Skin epidermis (tissue), 12 donors: Measurements from ENCODE around the gene PDK1.

ENCODE experiments used
- H3K27ac ChIP-seq, 21 experiments: fragments of 200-600 bp; sonication (generic) in 11 of 21; one replicate each; pipeline ENCODE4 v1.5.0; 2020; ENCODE audit warnings: mild to moderate bottlenecking in 3 of 21, inconsistent platforms in 2 of 21, moderate library complexity in 2 of 21
- H3K4me3 ChIP-seq, 7 experiments: fragments of 200-600 bp; sonication (generic) in 2 of 7; one replicate each; pipeline ENCODE4 v1.5.0; 2020; ENCODE audit warnings: inconsistent platforms in 2 of 7, mild to moderate bottlenecking in 2 of 7, moderate library complexity in 1 of 7

Gene PDK1

DNA sequence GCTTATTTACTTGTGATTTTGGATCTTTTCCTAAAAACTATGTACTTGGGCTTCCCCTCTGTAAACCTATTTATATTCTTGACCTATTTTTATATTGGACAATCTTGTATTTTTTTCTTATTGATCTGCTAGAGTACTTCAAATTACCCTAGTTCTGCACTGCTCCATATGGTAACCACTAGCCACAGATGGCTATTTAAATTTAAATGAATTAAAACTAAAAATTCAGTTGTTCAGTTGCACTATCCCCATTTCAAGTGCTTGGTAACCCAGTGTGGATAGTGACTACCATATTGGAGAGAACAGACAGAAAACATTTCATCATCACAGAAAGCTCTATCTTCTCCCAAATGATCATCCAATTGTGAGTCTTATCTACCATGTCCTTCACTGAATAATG lies 74.3 kb downstream of the PDK1 start:
- H3K27ac ChIP-seq = no peak overlapping the region
- H3K4me3 ChIP-seq = no peak overlapping the region

GRCh38 chr2:172634477-172634876 lies 78.6 kb downstream of the PDK1 start:
- Histone ChIP-seq H3K4me3 (no peak overlapping the region), H3K27ac (no peak overlapping the region)

DNA sequence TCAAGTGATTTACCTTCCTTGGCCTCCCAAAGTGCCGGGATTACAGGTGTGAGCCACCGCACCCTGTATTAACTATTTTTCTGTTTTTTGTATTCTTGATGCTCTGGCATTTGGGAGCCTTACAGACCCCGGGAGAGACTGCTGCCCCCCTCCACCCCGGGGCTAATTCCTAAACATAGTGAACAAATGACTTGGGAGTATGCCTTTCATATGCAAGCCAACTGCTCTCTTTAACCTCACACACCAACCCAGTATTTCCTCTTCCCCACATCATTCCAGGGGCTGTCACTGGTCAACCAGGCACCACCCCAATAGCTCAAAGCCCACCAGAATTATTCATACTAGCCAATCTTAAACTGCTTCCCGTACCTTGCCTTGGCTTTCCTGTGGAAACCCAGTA lies 79.7 kb downstream of the PDK1 start:
- Histone ChIP-seq H3K27ac (no peak overlapping the region), H3K4me3 (no peak overlapping the region)

DNA sequence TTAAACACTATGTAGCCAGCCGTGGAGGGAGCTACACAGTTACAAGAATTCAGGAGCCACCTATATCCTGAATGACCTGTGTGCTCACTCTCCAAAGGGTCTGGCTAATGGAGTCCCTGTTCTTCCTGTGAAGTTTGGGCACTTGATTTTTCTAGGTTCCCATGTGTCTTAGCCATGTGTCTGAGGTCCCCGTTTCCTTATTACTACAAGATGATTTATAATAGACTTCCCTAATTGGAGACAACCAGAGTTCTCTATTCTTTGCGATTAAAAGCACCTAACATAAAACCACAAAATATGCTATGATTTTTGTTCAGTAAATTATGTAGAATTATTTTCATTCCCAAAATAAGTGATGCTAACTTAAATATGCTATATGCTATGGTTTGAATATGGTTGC lies 83.4 kb downstream of the PDK1 start:
- no peak overlapping the region for H3K4me3 ChIP-seq
- no peak overlapping the region for H3K27ac ChIP-seq

DNA sequence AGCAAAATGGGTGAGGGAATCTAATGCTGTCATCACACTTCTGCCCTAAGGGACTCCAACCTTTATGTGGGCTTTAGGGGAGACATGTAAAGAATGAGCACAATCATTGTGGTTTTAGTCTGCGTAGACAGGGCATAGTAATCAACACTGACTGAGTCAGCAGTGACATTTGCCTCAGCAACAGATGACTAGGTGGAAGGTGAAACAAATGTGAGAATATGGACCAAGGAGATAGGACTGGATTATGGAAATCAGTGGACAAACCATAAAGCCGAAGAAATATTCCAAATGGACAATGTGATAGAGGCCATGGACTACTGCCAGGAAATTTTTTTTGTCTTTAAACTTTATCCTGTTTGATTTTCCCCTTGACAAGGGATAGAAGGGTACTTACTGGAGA lies 83.9 kb downstream of the PDK1 start:
- Histone ChIP-seq H3K4me3 (no peak overlapping the region), H3K27ac (no peak overlapping the region)

DNA sequence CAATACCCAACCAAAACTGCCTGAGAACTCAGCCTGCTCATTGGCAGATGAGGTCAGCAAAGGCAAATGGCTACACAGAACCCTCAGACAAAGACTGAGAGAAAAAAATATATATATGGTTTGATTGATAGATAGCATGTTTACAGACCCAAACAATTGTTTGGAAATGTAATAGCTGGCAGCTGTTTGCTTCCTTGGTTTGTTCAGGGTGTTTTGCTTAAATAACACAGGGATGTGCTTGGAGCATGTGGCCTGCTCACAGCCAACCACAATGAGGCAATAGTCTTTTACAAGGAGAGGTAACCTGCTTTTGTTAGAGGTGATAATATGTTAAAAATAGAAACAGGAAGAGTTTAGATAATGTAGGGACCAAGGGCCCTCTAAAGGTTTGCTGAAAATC lies 84.5 kb downstream of the PDK1 start:
- Histone ChIP-seq H3K4me3 (no peak overlapping the region), H3K27ac (no peak overlapping the region)

- Histone ChIP-seq H3K4me3 (no peak overlapping the region), H3K27ac (no peak overlapping the region)
Measured at GRCh38 chr2:172642301-172643020, 86.6 kb downstream of the PDK1 start.

DNA sequence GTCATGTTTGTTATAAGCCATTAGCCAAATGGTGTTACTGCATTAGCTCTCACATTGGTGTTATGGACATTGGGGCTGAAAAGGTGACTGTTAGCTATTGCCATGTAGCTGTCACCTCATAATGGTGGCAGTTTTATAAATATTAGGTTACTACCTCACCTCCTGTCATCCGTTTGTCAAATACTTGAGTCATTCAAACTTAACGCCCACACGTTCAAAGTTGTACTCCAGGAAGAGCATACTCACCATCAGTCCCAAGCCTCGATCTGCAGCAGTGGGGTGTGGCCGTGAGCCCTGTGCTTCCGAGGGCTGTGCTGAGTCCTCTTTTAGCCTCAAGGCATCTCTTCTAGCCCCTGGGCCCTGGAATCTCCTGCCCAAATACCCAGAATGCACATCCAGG lies 87.3 kb downstream of the PDK1 start:
- Histone ChIP-seq H3K27ac (no peak overlapping the region), H3K4me3 (no peak overlapping the region)

GRCh38 chr2:172647439-172647838 lies 91.5 kb downstream of the PDK1 start:
- Histone ChIP-seq H3K27ac (no peak overlapping the region), H3K4me3 (no peak overlapping the region)

- no peak overlapping the region for H3K27ac ChIP-seq
- H3K4me3 ChIP-seq = no peak overlapping the region
Measured at GRCh38 chr2:172655091-172655837, 99.4 kb downstream of the PDK1 start.

DNA sequence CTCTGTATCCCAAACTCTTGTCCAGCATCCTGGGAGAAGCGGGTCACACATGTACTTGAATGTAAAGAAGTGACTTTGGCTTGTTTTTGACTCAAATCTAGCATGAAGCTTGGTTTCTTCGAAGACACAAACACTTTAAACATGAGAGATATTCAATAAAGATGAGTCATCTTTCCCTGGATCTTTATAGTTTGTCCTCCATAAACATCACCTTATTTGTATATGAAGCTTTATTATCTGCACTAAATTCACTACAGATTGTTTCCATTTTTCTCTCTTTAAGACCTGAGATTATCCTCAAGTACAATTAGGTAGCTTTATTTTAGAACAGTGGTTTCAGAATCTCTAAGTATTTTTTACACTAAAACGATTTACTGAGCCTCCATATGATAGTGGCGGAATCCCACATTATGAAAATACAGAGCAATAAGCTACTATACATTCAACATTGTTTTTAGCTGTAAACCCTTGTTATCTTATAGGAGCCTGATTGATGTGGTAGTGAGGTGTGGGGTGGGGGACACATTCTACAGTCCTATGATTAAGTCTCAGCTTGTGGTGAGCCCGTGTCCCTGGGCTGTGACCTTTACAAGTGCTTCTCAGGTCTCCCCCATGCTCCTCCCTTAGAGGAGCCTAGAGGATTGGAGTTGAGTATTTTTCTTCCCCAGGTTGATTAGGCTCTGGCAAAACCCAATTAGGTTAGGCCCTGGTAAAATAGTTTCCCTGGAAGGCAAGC lies 100.1 kb downstream of the PDK1 start:
- Histone ChIP-seq H3K4me3 (no peak overlapping the region), H3K27ac (no peak overlapping the region)
